Calu3 (cell line): Measurements from ENCODE around the gene RNU6-7. TPM values are rescaled to one million over a fixed set of nuclear protein-coding genes. Genes with fewer than 3 reads are reported as not detected.

ENCODE experiments used
- BruUV-seq: library from RNA; stranded (reverse); fragments of 400-500 nt; replicated peaks from 2 replicates; lab custom pipeline; 2021; lab: Mats Ljungman, UMichigan
- CTCF ChIA-PET: fragments of 300-600 bp; sonication (Branson Sonifier 250); formaldehyde crosslinking; loops from one replicate; lab custom pipeline; 2022; ENCODE audit warnings: antibody characterized with exemption; lab: Charles Lee
- DNase-seq: peaks from one replicate; pipeline ENCODE4 v3.0.0; 2022
- H3K27ac Mint-ChIP-seq: one replicate; pipeline ENCODE4 v1.8.0; 2022; ENCODE audit warnings: mixed read lengths; ENCODE audit not compliant: unreplicated experiment
- H3K27me3 Mint-ChIP-seq: one replicate; pipeline ENCODE4 v1.8.0; 2022; ENCODE audit warnings: mixed read lengths; ENCODE audit not compliant: unreplicated experiment
- H3K36me3 Mint-ChIP-seq: one replicate; pipeline ENCODE4 v1.8.0; 2022; ENCODE audit warnings: mild to moderate bottlenecking, moderate library complexity, mixed read lengths; ENCODE audit not compliant: insufficient read depth, unreplicated experiment
- H3K4me1 Mint-ChIP-seq: one replicate; pipeline ENCODE4 v1.8.0; 2022; ENCODE audit warnings: mild to moderate bottlenecking, low read depth, mixed read lengths; ENCODE audit not compliant: unreplicated experiment
- H3K4me3 Mint-ChIP-seq: one replicate; pipeline ENCODE4 v1.8.0; 2022; ENCODE audit warnings: mild to moderate bottlenecking, low read depth, moderate library complexity, mixed read lengths; ENCODE audit not compliant: unreplicated experiment
- H3K9me3 Mint-ChIP-seq: one replicate; pipeline ENCODE4 v1.8.0; 2022; ENCODE audit warnings: low read depth, mixed read lengths; ENCODE audit not compliant: unreplicated experiment
- CTCF ChIP-seq: fragments of 200-600 bp; IDR thresholded peaks from one replicate; pipeline ENCODE4 v1.8.0; 2022; ENCODE audit warnings: antibody characterized with exemption; ENCODE audit not compliant: unreplicated experiment
- intact Hi-C: fragments of 100-400 bp; cut with micrococcal nuclease; formaldehyde crosslinking; loops from one replicate; pipeline ENCODE4 v1.10.0; 2022; ENCODE audit not compliant: unreplicated experiment
- total RNA-seq: library from RNA; stranded (reverse); gene quantifications from 2 replicates; pipeline ENCODE4 v1.2.3, GENCODE V29; 2022

Gene RNU6-7
- total RNA-seq, 1 experiment from 2014 or later: not detected

DNA sequence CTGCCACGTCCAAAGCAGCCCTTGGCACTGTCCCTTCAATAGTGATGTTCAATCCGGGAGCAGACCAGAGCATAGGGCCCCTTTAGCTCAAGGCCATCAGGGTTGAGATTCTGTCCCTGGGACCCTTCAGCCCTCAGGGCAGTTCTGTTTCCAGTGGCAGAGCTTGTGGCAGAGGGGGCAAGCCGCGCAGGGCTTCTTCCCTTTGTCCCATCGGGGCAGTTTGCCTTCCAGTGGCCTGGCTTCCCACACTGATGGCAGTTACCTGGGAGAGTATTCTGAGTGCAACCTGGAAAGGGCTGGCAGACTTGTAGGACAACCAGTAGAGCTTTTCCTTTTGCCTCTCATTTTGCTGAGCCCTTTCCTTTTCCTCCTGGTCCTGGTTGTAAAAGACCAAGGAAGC, 44.9 kb downstream of the RNU6-7 start:
- no peak for TF ChIP-seq CTCF
- Mint-ChIP-seq H3K27ac (no peak overlapping the region), H3K27me3 (peaks cover 21% of the 10 kb centered on the region), H3K9me3 (no peaks in the 10 kb centered on the region), H3K36me3 (no peaks in the 10 kb centered on the region), H3K4me3 (no peak overlapping the region), H3K4me1 (no peaks in the 10 kb centered on the region)
- intact Hi-C loops: no loop called here
- DNase-seq: no peak
- CTCF ChIA-PET: interaction anchor here (0.6 to 1.5 kb wide), 4 partner anchors 8 to 223 kb away, joined by 3 to 4 read pairs (median 4); partner anchors contain the start of gene ARHGAP5
- BruUV-seq: no TSS peak

DNA sequence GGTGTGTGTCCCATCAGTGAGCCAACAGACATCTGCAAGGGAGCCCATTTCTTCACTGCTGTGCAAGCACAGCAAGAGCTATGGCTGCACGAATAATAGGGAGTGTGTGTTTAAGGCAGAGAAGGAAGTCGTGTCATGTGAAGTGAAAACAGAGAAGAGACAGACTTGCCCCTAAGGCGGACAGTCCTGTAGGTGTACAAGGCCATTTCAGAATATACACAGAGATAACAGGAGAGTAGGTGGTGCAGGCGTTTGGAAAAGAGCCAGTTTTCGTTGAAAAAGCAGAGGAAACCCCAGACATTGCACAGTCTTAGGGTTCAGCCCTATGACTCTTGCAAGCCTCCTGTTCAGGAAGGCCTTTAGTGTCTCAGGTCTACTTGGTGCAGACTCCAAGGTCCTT, 47.5 kb downstream of the RNU6-7 start:
- H3K4me3 Mint-ChIP-seq: no peak overlapping the region
- H3K9me3 Mint-ChIP-seq: no peaks in the 10 kb centered on the region
- H3K27ac Mint-ChIP-seq: no peak overlapping the region
- BruUV-seq: no TSS peak
- no peaks in the 10 kb centered on the region for H3K4me1 Mint-ChIP-seq
- H3K36me3 Mint-ChIP-seq: no peaks in the 10 kb centered on the region
- H3K27me3 Mint-ChIP-seq: no peaks in the 10 kb centered on the region
- DNase-seq: no peak
- TF ChIP-seq CTCF: no peak
- intact Hi-C loops: no loop called here
- CTCF ChIA-PET: no interaction called here

DNA sequence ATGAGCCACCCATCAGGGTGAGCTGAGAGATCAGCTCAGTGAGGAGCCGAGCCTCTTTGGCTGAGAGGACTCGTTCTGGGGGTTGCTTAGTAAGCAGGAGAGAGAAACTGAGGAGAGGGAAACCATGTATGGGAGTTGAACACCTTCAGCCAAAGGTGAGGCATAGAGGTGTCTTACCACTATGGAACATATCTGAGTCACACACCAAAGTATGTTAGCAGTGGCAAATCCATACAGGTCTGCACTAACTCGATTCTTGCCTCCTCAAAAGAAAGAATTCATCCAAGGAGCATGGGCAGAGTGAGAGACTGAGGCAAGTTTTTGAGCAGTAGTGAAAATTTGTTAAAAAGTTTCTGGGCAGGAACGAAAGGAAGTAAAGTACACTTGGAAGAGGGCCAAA, 47.9 kb downstream of the RNU6-7 start:
- no peak for TF ChIP-seq CTCF
- Mint-ChIP-seq H3K36me3 (no peaks in the 10 kb centered on the region), H3K9me3 (no peaks in the 10 kb centered on the region), H3K4me1 (no peaks in the 10 kb centered on the region), H3K27me3 (no peaks in the 10 kb centered on the region), H3K27ac (no peak overlapping the region), H3K4me3 (no peak overlapping the region)
- no TSS peak for BruUV-seq
- CTCF ChIA-PET: no interaction called here
- intact Hi-C loops: no loop called here
- no peak for DNase-seq

DNA sequence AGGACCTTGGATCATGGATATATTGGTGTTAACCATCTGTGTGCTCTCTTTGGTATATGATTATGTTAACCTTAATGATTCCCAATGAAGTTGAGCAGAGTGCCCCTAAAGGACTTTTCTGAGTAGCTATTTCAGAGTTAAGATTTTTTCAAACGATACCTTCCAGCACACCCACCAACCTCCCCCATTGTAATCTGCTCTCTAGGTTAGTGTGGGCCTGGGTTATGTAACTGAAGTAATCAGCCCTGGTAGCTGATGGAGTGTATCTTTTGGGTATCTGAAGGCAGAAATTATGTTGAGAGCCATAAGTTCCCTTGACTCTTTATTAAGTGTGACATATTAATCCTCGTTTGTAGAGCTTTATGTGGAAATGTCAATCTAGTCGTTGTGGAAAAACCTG, 48.8 kb downstream of the RNU6-7 start:
- BruUV-seq: no TSS peak
- Mint-ChIP-seq H3K27ac (no peak overlapping the region), H3K4me3 (no peak overlapping the region), H3K9me3 (no peaks in the 10 kb centered on the region), H3K36me3 (no peaks in the 10 kb centered on the region), H3K27me3 (no peaks in the 10 kb centered on the region), H3K4me1 (no peaks in the 10 kb centered on the region)
- TF ChIP-seq CTCF: no peak
- no peak for DNase-seq
- intact Hi-C loops: loop anchor here (1.0 kb wide), 1 partner anchor 793 kb away; the partner anchor contains the start of gene DTD2
- CTCF ChIA-PET: interaction anchor here (1.2 kb wide), 1 partner anchor 313 kb away, joined by 3 read pairs; no protein-coding TSS in a partner anchor
